AG04449 (cell line): ENCODE data around the gene SFXN1.

ENCODE experiments used
- CTCF ChIA-PET: fragments of 350-600 bp; formaldehyde crosslinking; extraction: SDS; loops from one replicate; lab custom pipeline; 2021; ENCODE audit warnings: antibody characterized with exemption; lab: Yijun Ruan, JAX
- POLR2A ChIA-PET: fragments of 400-600, 350-600 bp; formaldehyde crosslinking; extraction: SDS; loops from one replicate; lab custom pipeline; 2020; ENCODE audit warnings: antibody characterized with exemption, inconsistent platforms; lab: Yijun Ruan, JAX
- DNase-seq: peaks from one replicate; pipeline ENCODE4 v3.0.0-alpha.2; 2010; ENCODE audit warnings: low read depth, low spot score
- H3K4me3 ChIP-seq: 2 replicates; pipeline ENCODE4 v1.5.1; 2011; ENCODE audit warnings: low read depth, mild to moderate bottlenecking, control low read depth, low read length
- TF ChIP-seq, protein P1 (sequence below): IDR thresholded peaks from one replicate; pipeline ENCODE4 v1.5.1; 2011; ENCODE audit warnings: mild to moderate bottlenecking, moderate library complexity, low read length, control low read depth, inconsistent platforms; ENCODE audit not compliant: insufficient read depth; ENCODE audit errors: missing control alignments

SFXN1 gene

GRCh38 chr5:175468892-175469291 is 9.5 kb upstream of the SFXN1 start:
- TF ChIP-seq, protein P1, sequence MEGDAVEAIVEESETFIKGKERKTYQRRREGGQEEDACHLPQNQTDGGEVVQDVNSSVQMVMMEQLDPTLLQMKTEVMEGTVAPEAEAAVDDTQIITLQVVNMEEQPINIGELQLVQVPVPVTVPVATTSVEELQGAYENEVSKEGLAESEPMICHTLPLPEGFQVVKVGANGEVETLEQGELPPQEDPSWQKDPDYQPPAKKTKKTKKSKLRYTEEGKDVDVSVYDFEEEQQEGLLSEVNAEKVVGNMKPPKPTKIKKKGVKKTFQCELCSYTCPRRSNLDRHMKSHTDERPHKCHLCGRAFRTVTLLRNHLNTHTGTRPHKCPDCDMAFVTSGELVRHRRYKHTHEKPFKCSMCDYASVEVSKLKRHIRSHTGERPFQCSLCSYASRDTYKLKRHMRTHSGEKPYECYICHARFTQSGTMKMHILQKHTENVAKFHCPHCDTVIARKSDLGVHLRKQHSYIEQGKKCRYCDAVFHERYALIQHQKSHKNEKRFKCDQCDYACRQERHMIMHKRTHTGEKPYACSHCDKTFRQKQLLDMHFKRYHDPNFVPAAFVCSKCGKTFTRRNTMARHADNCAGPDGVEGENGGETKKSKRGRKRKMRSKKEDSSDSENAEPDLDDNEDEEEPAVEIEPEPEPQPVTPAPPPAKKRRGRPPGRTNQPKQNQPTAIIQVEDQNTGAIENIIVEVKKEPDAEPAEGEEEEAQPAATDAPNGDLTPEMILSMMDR: no peak
- POLR2A ChIA-PET: no interaction called here
- DNase-seq: no peak
- CTCF ChIA-PET: no interaction called here
- no peak overlapping the region for H3K4me3 ChIP-seq

DNA sequence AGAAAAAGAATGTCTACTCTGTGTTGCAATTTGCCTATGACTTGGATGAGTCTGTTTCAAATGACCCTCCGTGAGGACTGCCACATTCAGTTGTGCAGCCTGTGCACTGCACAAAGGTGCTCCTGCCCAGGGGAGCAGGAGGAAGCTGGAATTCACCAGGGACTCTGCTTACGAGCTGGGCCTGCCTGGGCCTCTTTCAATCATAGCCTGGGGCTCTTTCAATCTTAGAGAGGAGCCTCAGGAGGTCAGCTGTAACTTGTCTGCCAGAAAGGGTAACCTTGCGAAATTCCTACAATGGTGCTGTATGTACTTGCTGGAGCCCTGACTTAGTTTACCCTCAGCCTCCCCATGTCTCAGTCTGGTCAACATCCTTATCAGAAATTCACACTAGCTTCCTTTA is 8.4 kb upstream of the SFXN1 start:
- ChIA-PET CTCF (interaction anchor here (0.9 kb wide), 1 partner anchor 11 kb away, joined by 3 read pairs; no protein-coding TSS in a partner anchor), POLR2A (no interaction called here)
- no peak for DNase-seq
- TF ChIP-seq, protein P1: no peak
- no peak overlapping the region for H3K4me3 ChIP-seq

DNA sequence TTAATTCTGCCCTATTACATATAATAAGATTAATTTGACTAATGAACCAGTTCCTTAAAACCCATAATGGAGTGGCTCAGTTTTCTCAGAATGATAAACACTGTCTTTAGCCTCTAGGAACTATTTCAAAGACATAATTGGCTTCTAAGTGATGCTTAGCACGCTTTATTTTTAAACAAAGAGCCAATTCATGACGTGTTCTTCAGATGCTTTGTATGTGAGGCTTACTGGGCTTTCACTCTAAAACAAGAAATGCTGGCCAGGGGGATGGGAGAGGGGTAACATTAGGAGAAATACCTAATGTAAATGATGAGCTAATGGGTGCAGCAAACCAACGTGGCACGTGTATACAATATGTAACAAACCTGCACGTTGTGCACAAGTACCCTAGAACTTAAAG is 7.6 kb upstream of the SFXN1 start:
- CTCF ChIA-PET: no interaction called here
- no peak overlapping the region for H3K4me3 ChIP-seq

DNA sequence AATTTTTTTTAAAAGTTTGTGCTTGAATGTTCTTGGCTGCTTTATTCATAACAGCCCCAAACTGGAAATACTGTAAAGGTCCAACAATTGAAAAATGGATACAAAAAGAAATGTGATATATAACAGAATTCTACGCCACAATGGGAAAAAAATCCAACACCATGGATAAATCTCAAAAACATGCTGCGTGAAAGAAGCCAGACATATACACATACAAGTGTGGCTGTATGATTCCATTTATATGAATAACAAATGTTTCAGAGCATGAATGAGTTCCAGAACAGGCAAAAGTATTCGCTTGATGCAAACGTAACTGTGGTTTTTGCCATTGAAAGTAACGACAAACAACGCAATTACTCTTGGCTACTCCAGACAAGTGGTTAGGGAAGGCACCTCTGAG is 7.2 kb upstream of the SFXN1 start:
- ChIA-PET POLR2A (no interaction called here), CTCF (no interaction called here)
- H3K4me3 ChIP-seq: no peak overlapping the region
- TF ChIP-seq, protein P1: no peak
- no peak for DNase-seq

More for the DNA sequence above, 7.6 kb upstream of the SFXN1 start:
- POLR2A ChIA-PET: no interaction called here
- DNase-seq: no peak
- TF ChIP-seq, protein P1: no peak

DNA sequence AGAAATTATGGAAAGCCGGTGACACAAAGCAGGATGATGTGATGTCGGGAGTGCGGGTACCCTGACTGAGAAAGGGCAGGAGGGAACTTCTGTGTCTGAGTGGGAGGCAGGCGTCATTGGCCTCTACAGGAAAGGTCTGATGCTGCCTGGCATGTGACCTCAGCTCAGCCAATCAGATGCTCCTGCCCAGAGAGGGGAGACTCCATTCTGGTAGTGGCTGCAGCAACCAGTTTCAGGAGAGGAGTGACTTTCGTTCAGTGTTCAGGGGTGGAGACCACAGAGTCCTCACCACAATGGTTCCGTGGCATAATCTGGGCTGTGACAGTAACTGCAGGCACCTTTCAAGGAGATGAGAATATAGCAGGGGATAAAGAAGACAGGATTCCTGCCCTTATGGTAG is 6.7 kb upstream of the SFXN1 start:
- ChIA-PET POLR2A (no interaction called here), CTCF (no interaction called here)
- no peak overlapping the region for H3K4me3 ChIP-seq
- no peak for DNase-seq
- TF ChIP-seq, protein P1: no peak

DNA sequence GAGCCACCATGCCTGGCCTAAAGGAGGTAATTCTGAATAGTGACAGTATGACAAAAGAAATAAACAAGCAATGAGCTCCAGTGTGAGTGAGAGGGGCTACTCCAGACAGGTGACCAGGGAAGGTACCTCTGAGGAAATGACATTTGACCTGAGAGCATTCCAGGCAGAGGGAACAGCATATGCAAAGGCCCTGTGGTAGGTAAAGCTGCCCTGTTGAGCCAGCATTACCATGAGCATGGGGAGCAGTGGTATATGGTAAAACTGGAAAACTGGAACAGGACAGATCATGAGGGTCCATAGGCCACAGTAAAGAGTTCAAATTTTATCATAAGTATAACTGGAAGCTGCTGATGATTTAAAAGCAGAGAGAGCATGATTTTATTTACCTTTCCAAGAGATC is 6.0 kb upstream of the SFXN1 start:
- DNase-seq: no peak
- TF ChIP-seq, protein P1: no peak
- H3K4me3 ChIP-seq: no peak overlapping the region
- ChIA-PET CTCF (interaction anchor here (0.6 kb wide), 1 partner anchor 19 kb away, joined by 4 read pairs; no protein-coding TSS in a partner anchor), POLR2A (no interaction called here)
